ENCODE measurements around the gene FAM229A. TPM values are rescaled to one million over a fixed set of nuclear protein-coding genes. Genes with fewer than 3 reads are reported as not detected.

FAM229A gene
- total RNA-seq, 1 experiment from 2014 or later: 5.6 TPM

GRCh38 chr1:32394141-32394889 is 32.0 kb upstream of the FAM229A start, which contains the start of gene BSDC1:
BSDC1 (minus strand) TSS chr1:32394441; CDS start chr1:32394414, 27 bp downstream.
- H3K14ac ChIP-seq (ENCODE audit: insufficient read depth, low read length): peak within 1 kb of the TSS; percentile 90
- peak within 1 kb of the TSS; percentile 83 for H3K18ac ChIP-seq (ENCODE audit: insufficient read length, low read depth, low read length)
- no peak within 1 kb of the TSS for H3T11ph ChIP-seq (ENCODE audit: low read length)
- H2BK120ac ChIP-seq (ENCODE audit: low read depth, low read length, poor library complexity, severe bottlenecking): no peak within 1 kb of the TSS
- no peak within 1 kb of the TSS for H4K8ac ChIP-seq (replicated peaks; ENCODE audit: insufficient read length, low read depth, low read length)
- peak within 1 kb of the TSS; percentile 83 for H3K4me2 ChIP-seq (ENCODE audit: insufficient read depth, insufficient read length, low read length)
- H3K9me3 ChIP-seq (ENCODE audit: control insufficient read depth, low read depth, low read length): no peaks in the 10 kb centered on the region
- peaks cover 10 to 22% (median 17%) of the 10 kb centered on the region in 3 experiments for H3K36me3 Mint-ChIP-seq (ENCODE audit: insufficient read depth in 1 of 3, low read depth in 3 of 3)
- H4K20me1 ChIP-seq (ENCODE audit: control insufficient read depth, insufficient read depth, insufficient read length): no peaks in the 10 kb centered on the region
- peak within 1 kb of the TSS; percentile 100 for H3K4me3 Mint-ChIP-seq
- H3K4me1 ChIP-seq (ENCODE audit: insufficient read depth, low read length): peaks cover 5% of the 10 kb centered on the region; the same call in 1 of the 2 replicates
- H3K4me1 Mint-ChIP-seq: peaks cover 14 to 15% of the 10 kb centered on the region in 2 experiments
- H2BK5ac ChIP-seq (ENCODE audit: insufficient read length, low read length): no peak within 1 kb of the TSS
- no CpG with 5 or more reads among the region's 48 CpGs for WGBS (ENCODE audit: extremely low coverage, insufficient read length, low lambda C conversion rate)
- peak within 1 kb of the TSS; percentile 24 for H2AFZ ChIP-seq (ENCODE audit: low read length)
- TF ChIP-seq, protein P1, sequence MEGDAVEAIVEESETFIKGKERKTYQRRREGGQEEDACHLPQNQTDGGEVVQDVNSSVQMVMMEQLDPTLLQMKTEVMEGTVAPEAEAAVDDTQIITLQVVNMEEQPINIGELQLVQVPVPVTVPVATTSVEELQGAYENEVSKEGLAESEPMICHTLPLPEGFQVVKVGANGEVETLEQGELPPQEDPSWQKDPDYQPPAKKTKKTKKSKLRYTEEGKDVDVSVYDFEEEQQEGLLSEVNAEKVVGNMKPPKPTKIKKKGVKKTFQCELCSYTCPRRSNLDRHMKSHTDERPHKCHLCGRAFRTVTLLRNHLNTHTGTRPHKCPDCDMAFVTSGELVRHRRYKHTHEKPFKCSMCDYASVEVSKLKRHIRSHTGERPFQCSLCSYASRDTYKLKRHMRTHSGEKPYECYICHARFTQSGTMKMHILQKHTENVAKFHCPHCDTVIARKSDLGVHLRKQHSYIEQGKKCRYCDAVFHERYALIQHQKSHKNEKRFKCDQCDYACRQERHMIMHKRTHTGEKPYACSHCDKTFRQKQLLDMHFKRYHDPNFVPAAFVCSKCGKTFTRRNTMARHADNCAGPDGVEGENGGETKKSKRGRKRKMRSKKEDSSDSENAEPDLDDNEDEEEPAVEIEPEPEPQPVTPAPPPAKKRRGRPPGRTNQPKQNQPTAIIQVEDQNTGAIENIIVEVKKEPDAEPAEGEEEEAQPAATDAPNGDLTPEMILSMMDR (conservative IDR thresholded peaks at IDR 0.05): no peak
- no peak within 1 kb of the TSS for H3K23ac ChIP-seq (ENCODE audit: insufficient read length, low read depth, low read length)
- no peak within 1 kb of the TSS for H2AK5ac ChIP-seq (ENCODE audit: insufficient read length, low read length)
- H3K27ac Mint-ChIP-seq: peak within 1 kb of the TSS; percentile 100
- no peak within 1 kb of the TSS for H2BK12ac ChIP-seq (ENCODE audit: insufficient read length, low read depth, low read length)
- H3K79me1 ChIP-seq (ENCODE audit: insufficient read depth, low read depth, low read length, poor library complexity, severe bottlenecking): peaks cover 5% of the 10 kb centered on the region
- DNase-seq: peak; percentile 99
- H3K4ac ChIP-seq (ENCODE audit: low read depth, low read length): no peak within 1 kb of the TSS; the same call in 1 of the 2 replicates
- H4K91ac ChIP-seq (ENCODE audit: insufficient read length, low read depth, low read length): no peak within 1 kb of the TSS
- H3K27me3 ChIP-seq (ENCODE audit: insufficient read depth, low read length): no peaks in the 10 kb centered on the region
- H4K5ac ChIP-seq (ENCODE audit: insufficient read length, low read depth, low read length): peak within 1 kb of the TSS; percentile 79
- H3K79me2 ChIP-seq (ENCODE audit: insufficient read depth, low read length): no peaks in the 10 kb centered on the region; the same call in 1 of the 2 replicates
- H3K23me2 ChIP-seq (ENCODE audit: insufficient read length, low read depth, low read length, poor library complexity, severe bottlenecking): peaks cover 4% of the 10 kb centered on the region
- H3K56ac ChIP-seq (ENCODE audit: insufficient read length, low read depth, low read length): peak within 1 kb of the TSS; percentile 13
- H2BK15ac ChIP-seq (ENCODE audit: low read depth, low read length): no peak within 1 kb of the TSS
- peak within 1 kb of the TSS; percentile 91 for H3K9ac ChIP-seq (ENCODE audit: extremely low read depth, insufficient read length, low read length)
- no peaks in the 10 kb centered on the region for H3K27me3 Mint-ChIP-seq (ENCODE audit: low read depth)
- peaks cover 4 to 8% of the 10 kb centered on the region in 2 experiments; a peak in 4 of 5 replicates for H3K9me3 Mint-ChIP-seq
- peak within 1 kb of the TSS; percentile 81 for H3K27ac ChIP-seq (ENCODE audit: insufficient read length, low read depth, low read length)
- H2BK20ac ChIP-seq (ENCODE audit: low read depth, low read length, poor library complexity, severe bottlenecking): no peak within 1 kb of the TSS
